Activated CD8-positive, alpha-beta memory T cell treated with anti-CD3 and anti-CD28 coated beads for 1 hour (primary cell): ENCODE data around the gene GINS2.

Experiments
- DNase-seq, 2 donors: peaks; one replicate each; pipeline ENCODE4 v3.0.0-alpha.2; 2020; ENCODE audit warnings: low read depth in 1 of 2; ENCODE audit errors: extremely low read depth in 1 of 2

The GINS2 gene

GRCh38 chr16:85629326-85629725, 59.4 kb downstream of the GINS2 start:
- DNase-seq, result no peak

DNA sequence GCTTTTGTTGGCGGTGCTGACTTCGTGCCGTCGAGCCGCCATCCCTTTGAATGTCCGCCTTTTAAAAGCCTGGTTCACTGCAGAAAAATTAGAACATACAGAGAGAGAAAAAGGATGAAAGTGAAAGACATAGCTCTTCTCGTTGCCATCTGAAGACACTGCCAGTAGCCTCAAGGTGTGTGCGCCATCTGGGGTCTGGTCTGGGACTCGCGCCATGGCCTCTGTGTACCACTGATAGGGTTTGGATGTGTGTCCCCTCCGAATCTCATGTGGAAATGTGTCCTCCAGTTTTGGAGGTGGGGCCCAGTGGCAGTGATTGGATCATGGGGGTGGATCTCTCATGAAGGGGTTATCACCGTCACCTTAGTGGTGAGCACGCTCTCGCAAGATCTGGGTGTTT, 60.1 kb downstream of the GINS2 start:
- no peak for DNase-seq

- no peak for DNase-seq
These were observed 60.5 kb downstream of the GINS2 start for GRCh38 chr16:85628265-85628556.

DNA sequence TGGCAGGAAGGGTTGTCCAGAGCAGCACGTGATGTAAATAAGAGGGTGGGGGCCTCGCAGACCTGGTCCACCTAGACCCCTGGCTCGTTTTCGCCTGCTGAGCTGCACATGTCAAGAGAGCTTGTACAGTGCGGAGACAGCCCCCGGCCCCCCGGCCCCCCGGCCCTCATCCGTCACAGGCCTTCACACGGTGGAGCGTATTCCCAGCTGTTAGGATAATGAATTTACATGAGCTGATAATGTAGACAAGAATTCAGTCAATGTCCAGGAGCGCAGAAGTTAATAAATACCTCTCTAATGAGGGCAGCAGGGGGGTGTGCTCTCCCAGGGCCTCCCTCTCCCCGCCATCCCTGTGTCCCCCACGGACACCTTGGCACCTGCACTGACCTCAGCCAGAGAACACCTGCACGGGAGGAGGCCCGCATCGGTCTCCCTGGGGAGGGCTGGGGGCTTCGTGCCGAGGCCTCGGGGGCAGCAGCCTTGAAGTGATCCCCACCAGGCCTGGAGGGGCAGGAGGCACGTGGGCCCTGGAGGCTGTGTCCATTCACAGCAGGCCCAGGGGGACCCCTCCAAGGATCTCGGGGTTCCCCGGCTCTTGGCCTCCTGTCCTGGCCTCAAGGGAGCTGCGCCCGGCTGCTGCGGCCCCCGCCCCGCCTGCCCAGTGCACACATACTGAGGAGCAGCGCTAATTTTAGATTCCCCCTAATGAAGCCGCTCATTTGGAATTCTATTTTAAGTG, 61.1 kb downstream of the GINS2 start:
- no peak for DNase-seq

- DNase-seq, result no peak
These were observed 61.7 kb downstream of the GINS2 start for GRCh38 chr16:85627089-85627488.
